A204.1 (cell line): Measurements from ENCODE around the gene HCRTR1.

Experiments
- FAIRE-seq: peaks from 2 replicates; lab custom pipeline; 2012; peaks lifted over from hg19 to GRCh38; lab: Jason Lieb, UNC

Gene HCRTR1

GRCh38 chr1:31650161-31651088, 32.9 kb downstream of the HCRTR1 start:
- FAIRE-seq: no peak

GRCh38 chr1:31651089-31651420, 33.6 kb downstream of the HCRTR1 start:
- no peak for FAIRE-seq

GRCh38 chr1:31651766-31652165, 34.3 kb downstream of the HCRTR1 start:
- FAIRE-seq: no peak

- no peak for FAIRE-seq
Measured at GRCh38 chr1:31652891-31653499, 35.5 kb downstream of the HCRTR1 start.

GRCh38 chr1:31653717-31654473, 36.4 kb downstream of the HCRTR1 start:
- FAIRE-seq: no peak

- no peak for FAIRE-seq
Measured at GRCh38 chr1:31654474-31654776, 36.9 kb downstream of the HCRTR1 start.

GRCh38 chr1:31655104-31655503, 37.6 kb downstream of the HCRTR1 start:
- FAIRE-seq: no peak

GRCh38 chr1:31655756-31656155, 38.3 kb downstream of the HCRTR1 start:
- no peak for FAIRE-seq

GRCh38 chr1:31657020-31657804, 39.7 kb downstream of the HCRTR1 start:
- FAIRE-seq: no peak

GRCh38 chr1:31657972-31658510, 40.6 kb downstream of the HCRTR1 start:
- FAIRE-seq: no peak

GRCh38 chr1:31658721-31659120, 41.2 kb downstream of the HCRTR1 start:
- no peak for FAIRE-seq

GRCh38 chr1:31659889-31660288, 42.4 kb downstream of the HCRTR1 start:
- FAIRE-seq: no peak

- FAIRE-seq: no peak
Measured at GRCh38 chr1:31660871-31661455, 43.5 kb downstream of the HCRTR1 start.

- no peak for FAIRE-seq
Measured at GRCh38 chr1:31661856-31662255, 44.4 kb downstream of the HCRTR1 start.

GRCh38 chr1:31662463-31662862, 45.0 kb downstream of the HCRTR1 start:
- FAIRE-seq: no peak

- no peak for FAIRE-seq
Measured at GRCh38 chr1:31663622-31664452, 46.3 kb downstream of the HCRTR1 start.

GRCh38 chr1:31664528-31664927, 47.0 kb downstream of the HCRTR1 start:
- no peak for FAIRE-seq

- no peak for FAIRE-seq
Measured at GRCh38 chr1:31665234-31665878, 47.9 kb downstream of the HCRTR1 start.

GRCh38 chr1:31666263-31666963, 48.9 kb downstream of the HCRTR1 start:
- no peak for FAIRE-seq
